GM06990 (cell line): ENCODE results near the gene ASAP2.
A peak's percentile ranks its signal among the peaks of the same experiment; 100 is the strongest.

ENCODE experiments used
- DNase-seq: peaks from one replicate; pipeline ENCODE4 v3.0.0-alpha.2; 2011; ENCODE audit not compliant: insufficient read length; ENCODE audit errors: extremely low read depth
- H3K27me3 ChIP-seq: replicated peaks from 2 replicates; pipeline ENCODE4 v1.6.0; 2011; ENCODE audit warnings: low read length; ENCODE audit not compliant: control insufficient read depth, insufficient read depth
- H3K36me3 ChIP-seq: 2 replicates; pipeline ENCODE4 v1.5.1; 2011; ENCODE audit warnings: low read length; ENCODE audit not compliant: control insufficient read depth, insufficient read depth
- H3K4me3 ChIP-seq: replicated peaks from 2 replicates; pipeline ENCODE4 v1.5.1; 2011; ENCODE audit warnings: low read depth, mild to moderate bottlenecking, control low read depth, low read length
- CTCF ChIP-seq: IDR thresholded peaks from 2 replicates; pipeline ENCODE4 v1.5.1; 2011; ENCODE audit warnings: low read length, control low read depth, mild to moderate bottlenecking, inconsistent platforms; ENCODE audit not compliant: insufficient read depth, poor library complexity, severe bottlenecking

The ASAP2 gene

GRCh38 chr2:9370746-9371145 lies 164.1 kb downstream of the ASAP2 start:
- no peak for DNase-seq
- Histone ChIP-seq H3K27me3 (no peaks in the 10 kb centered on the region; the same call in 1 of the 2 replicates), H3K36me3 (no peaks in the 10 kb centered on the region), H3K4me3 (no peak overlapping the region)
- TF ChIP-seq CTCF: no peak

GRCh38 chr2:9373047-9373446 lies 166.4 kb downstream of the ASAP2 start:
- no peak for TF ChIP-seq CTCF
- Histone ChIP-seq H3K4me3 (no peak overlapping the region), H3K27me3 (no peaks in the 10 kb centered on the region), H3K36me3 (no peaks in the 10 kb centered on the region)
- DNase-seq: no peak

- Histone ChIP-seq H3K4me3 (no peak overlapping the region), H3K27me3 (no peaks in the 10 kb centered on the region), H3K36me3 (no peaks in the 10 kb centered on the region)
- no peak for TF ChIP-seq CTCF
- no peak for DNase-seq
Measured at GRCh38 chr2:9373476-9373875, 166.9 kb downstream of the ASAP2 start.

- DNase-seq: no peak
- no peak overlapping the region for H3K4me3 ChIP-seq
- H3K27me3 ChIP-seq: no peaks in the 10 kb centered on the region
- H3K36me3 ChIP-seq: no peaks in the 10 kb centered on the region
- no peak for TF ChIP-seq CTCF
Measured at GRCh38 chr2:9374071-9374730, 167.6 kb downstream of the ASAP2 start.

GRCh38 chr2:9375857-9376428 lies 169.3 kb downstream of the ASAP2 start:
- DNase-seq: no peak
- H3K4me3 ChIP-seq: no peak overlapping the region
- H3K27me3 ChIP-seq: no peaks in the 10 kb centered on the region
- TF ChIP-seq CTCF: peak; percentile 50
- no peaks in the 10 kb centered on the region for H3K36me3 ChIP-seq

- no peaks in the 10 kb centered on the region for H3K27me3 ChIP-seq
- no peaks in the 10 kb centered on the region for H3K36me3 ChIP-seq
- H3K4me3 ChIP-seq: no peak overlapping the region
- no peak for DNase-seq
- TF ChIP-seq CTCF: no peak
Measured at GRCh38 chr2:9377461-9378097, 171.0 kb downstream of the ASAP2 start.
